GM12892 (cell line): ENCODE measurements around the gene MAP4K4.

Experiments
- POLR2A ChIP-seq: IDR thresholded peaks from 2 replicates; pipeline ENCODE4 v1.6.1; 2011; ENCODE audit warnings: low read depth, low read length, control low read depth
- TAF1 ChIP-seq: IDR thresholded peaks from 2 replicates; pipeline ENCODE4 v1.6.1; 2011; ENCODE audit warnings: low read depth, mild to moderate bottlenecking, control low read depth, low read length, borderline replicate concordance

GRCh38 chr2:101820519-101820918 lies 123.0 kb downstream of the MAP4K4 start:
- TF ChIP-seq POLR2A (no peak), TAF1 (no peak)
